Measurements from ENCODE around the gene SOWAHD.

Gene SOWAHD

GRCh38 chrX:119756926-119757635 lies 1.3 kb upstream of the SOWAHD start:
- Histone ChIP-seq H3K4me3 (ENCODE audit: low read depth, low read length) (no peak overlapping the region), H3K4me1 (no peaks in the 10 kb centered on the region), H3K36me3 (no peaks in the 10 kb centered on the region), H3K27me3 (no peaks in the 10 kb centered on the region), H3K9me3 (no peaks in the 10 kb centered on the region)
- no peak for DNase-seq
- TF ChIP-seq CTCF (IDR thresholded peaks at IDR 0.05; ENCODE audit: low read depth, low read length): no peak

- DNase-seq: no peak
- H3K27me3 ChIP-seq: no peaks in the 10 kb centered on the region
- no peak for TF ChIP-seq CTCF (IDR thresholded peaks at IDR 0.05; ENCODE audit: low read depth, low read length)
- peak overlapping the region; percentile 44 for H3K4me3 ChIP-seq (ENCODE audit: low read depth, low read length)
- no peaks in the 10 kb centered on the region for H3K36me3 ChIP-seq
- H3K4me1 ChIP-seq: no peaks in the 10 kb centered on the region
- H3K9me3 ChIP-seq: no peaks in the 10 kb centered on the region
Measured at GRCh38 chrX:119757646-119757978, 776 bp upstream of the SOWAHD start.

GRCh38 chrX:119758731-119759247 lies 401 bp downstream of the SOWAHD start:
- DNase-seq: peak; percentile 14
- H3K36me3 ChIP-seq: no peaks in the 10 kb centered on the region
- no peaks in the 10 kb centered on the region for H3K27me3 ChIP-seq
- no peaks in the 10 kb centered on the region for H3K9me3 ChIP-seq
- TF ChIP-seq CTCF (IDR thresholded peaks at IDR 0.05; ENCODE audit: low read depth, low read length): no peak
- H3K4me3 ChIP-seq (ENCODE audit: low read depth, low read length): peak overlapping the region; percentile 44
- no peaks in the 10 kb centered on the region for H3K4me1 ChIP-seq

- Histone ChIP-seq H3K36me3 (no peaks in the 10 kb centered on the region), H3K9me3 (no peaks in the 10 kb centered on the region), H3K4me3 (ENCODE audit: low read depth, low read length) (no peak overlapping the region), H3K4me1 (no peaks in the 10 kb centered on the region), H3K27me3 (no peaks in the 10 kb centered on the region)
- no peak for TF ChIP-seq CTCF (IDR thresholded peaks at IDR 0.05; ENCODE audit: low read depth, low read length)
- no peak for DNase-seq
Measured at GRCh38 chrX:119759248-119759766, 919 bp downstream of the SOWAHD start.

GRCh38 chrX:119760026-119760877 lies 1.9 kb downstream of the SOWAHD start:
- no peak for TF ChIP-seq CTCF (IDR thresholded peaks at IDR 0.05; ENCODE audit: low read depth, low read length)
- Histone ChIP-seq H3K27me3 (no peaks in the 10 kb centered on the region), H3K9me3 (no peaks in the 10 kb centered on the region), H3K36me3 (no peaks in the 10 kb centered on the region), H3K4me3 (ENCODE audit: low read depth, low read length) (no peak overlapping the region), H3K4me1 (no peaks in the 10 kb centered on the region)
- DNase-seq: no peak

Measured in BE2C (cell line).